HEK293 (cell line): ENCODE results near the gene GPR132.

ENCODE experiments used
- OVOL3 ChIP-seq: fragments of 450-650 bp; formaldehyde crosslinking; IDR thresholded peaks from 2 replicates; pipeline ENCODE4 v1.5.1; 2016; ENCODE audit warnings: missing biosample characterization, missing genetic modification characterization
- REPIN1 ChIP-seq: fragments of 450-650 bp; formaldehyde crosslinking; IDR thresholded peaks from 2 replicates; pipeline ENCODE4 v1.5.1; 2017; ENCODE audit warnings: missing biosample characterization, missing genetic modification characterization, low read depth
- YY1 ChIP-seq: fragments of 450-650 bp; formaldehyde crosslinking; IDR thresholded peaks from 2 replicates; pipeline ENCODE4 v1.5.1; 2018; ENCODE audit warnings: missing biosample characterization, missing genetic modification characterization
- ZBTB17 ChIP-seq: fragments of 450-650 bp; formaldehyde crosslinking; IDR thresholded peaks from 2 replicates; pipeline ENCODE4 v1.5.1; 2016; ENCODE audit warnings: missing biosample characterization, missing genetic modification characterization
- ZNF292 ChIP-seq: fragments of 450-650 bp; formaldehyde crosslinking; IDR thresholded peaks from 2 replicates; pipeline ENCODE4 v1.5.1; 2016; ENCODE audit warnings: low read depth, missing biosample characterization, missing genetic modification characterization, borderline replicate concordance
- ZNF621 ChIP-seq: fragments of 450-650 bp; formaldehyde crosslinking; IDR thresholded peaks from 2 replicates; pipeline ENCODE4 v1.5.1; 2017; ENCODE audit warnings: missing biosample characterization, missing genetic modification characterization
- TF ChIP-seq, protein P1 (sequence below): fragments of 450-650 bp; formaldehyde crosslinking; IDR thresholded peaks from 2 replicates; pipeline ENCODE4 v1.5.1; 2016; ENCODE audit warnings: missing biosample characterization, missing genetic modification characterization
- TF ChIP-seq, protein P2 (sequence below): fragments of 450-650 bp; formaldehyde crosslinking; IDR thresholded peaks from 2 replicates; pipeline ENCODE4 v1.5.1; 2016; ENCODE audit warnings: missing biosample characterization, missing genetic modification characterization
- TF ChIP-seq, protein P3 (sequence below): fragments of 450-650 bp; formaldehyde crosslinking; IDR thresholded peaks from 2 replicates; pipeline ENCODE4 v1.5.1; 2016; ENCODE audit warnings: missing biosample characterization, missing genetic modification characterization

DNA sequence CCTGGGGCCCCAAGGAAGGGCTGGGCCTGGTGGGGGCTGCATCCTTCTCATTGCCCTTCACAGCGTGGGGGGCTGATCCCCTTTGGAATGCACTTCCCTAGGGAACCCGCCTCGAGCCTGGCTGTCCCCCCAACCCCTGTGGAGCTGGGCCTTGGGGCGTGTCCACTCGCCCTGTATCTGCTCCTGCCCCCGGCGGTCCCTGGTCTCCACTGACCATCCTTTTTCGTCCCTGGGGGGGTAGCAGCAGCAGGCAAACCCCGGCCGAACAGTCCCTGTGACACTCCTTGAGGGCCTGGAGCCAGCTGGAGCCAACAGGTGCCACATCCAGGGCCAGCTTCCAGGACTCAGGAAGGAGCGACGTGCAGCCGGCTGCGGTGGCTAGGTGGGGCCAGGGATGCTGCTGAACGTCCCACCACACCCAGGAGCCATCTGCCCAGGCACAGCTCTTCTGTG, 9.4 kb upstream of the GPR132 start:
- TF ChIP-seq ZNF621: no peak
- TF ChIP-seq, protein P1, sequence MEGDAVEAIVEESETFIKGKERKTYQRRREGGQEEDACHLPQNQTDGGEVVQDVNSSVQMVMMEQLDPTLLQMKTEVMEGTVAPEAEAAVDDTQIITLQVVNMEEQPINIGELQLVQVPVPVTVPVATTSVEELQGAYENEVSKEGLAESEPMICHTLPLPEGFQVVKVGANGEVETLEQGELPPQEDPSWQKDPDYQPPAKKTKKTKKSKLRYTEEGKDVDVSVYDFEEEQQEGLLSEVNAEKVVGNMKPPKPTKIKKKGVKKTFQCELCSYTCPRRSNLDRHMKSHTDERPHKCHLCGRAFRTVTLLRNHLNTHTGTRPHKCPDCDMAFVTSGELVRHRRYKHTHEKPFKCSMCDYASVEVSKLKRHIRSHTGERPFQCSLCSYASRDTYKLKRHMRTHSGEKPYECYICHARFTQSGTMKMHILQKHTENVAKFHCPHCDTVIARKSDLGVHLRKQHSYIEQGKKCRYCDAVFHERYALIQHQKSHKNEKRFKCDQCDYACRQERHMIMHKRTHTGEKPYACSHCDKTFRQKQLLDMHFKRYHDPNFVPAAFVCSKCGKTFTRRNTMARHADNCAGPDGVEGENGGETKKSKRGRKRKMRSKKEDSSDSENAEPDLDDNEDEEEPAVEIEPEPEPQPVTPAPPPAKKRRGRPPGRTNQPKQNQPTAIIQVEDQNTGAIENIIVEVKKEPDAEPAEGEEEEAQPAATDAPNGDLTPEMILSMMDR (tag by site-specific recombination): no peak
- no peak for TF ChIP-seq REPIN1 (tag by site-specific recombination)
- no peak for TF ChIP-seq YY1 (tag by site-specific recombination)
- no peak for TF ChIP-seq ZNF292 (tag by site-specific recombination)
- TF ChIP-seq ZBTB17: no peak
- TF ChIP-seq, protein P2, sequence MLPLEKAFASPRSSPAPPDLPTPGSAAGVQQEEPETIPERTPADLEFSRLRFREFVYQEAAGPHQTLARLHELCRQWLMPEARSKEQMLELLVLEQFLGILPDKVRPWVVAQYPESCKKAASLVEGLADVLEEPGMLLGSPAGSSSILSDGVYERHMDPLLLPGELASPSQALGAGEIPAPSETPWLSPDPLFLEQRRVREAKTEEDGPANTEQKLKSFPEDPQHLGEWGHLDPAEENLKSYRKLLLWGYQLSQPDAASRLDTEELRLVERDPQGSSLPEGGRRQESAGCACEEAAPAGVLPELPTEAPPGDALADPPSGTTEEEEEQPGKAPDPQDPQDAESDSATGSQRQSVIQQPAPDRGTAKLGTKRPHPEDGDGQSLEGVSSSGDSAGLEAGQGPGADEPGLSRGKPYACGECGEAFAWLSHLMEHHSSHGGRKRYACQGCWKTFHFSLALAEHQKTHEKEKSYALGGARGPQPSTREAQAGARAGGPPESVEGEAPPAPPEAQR: no peak
- TF ChIP-seq, protein P3, sequence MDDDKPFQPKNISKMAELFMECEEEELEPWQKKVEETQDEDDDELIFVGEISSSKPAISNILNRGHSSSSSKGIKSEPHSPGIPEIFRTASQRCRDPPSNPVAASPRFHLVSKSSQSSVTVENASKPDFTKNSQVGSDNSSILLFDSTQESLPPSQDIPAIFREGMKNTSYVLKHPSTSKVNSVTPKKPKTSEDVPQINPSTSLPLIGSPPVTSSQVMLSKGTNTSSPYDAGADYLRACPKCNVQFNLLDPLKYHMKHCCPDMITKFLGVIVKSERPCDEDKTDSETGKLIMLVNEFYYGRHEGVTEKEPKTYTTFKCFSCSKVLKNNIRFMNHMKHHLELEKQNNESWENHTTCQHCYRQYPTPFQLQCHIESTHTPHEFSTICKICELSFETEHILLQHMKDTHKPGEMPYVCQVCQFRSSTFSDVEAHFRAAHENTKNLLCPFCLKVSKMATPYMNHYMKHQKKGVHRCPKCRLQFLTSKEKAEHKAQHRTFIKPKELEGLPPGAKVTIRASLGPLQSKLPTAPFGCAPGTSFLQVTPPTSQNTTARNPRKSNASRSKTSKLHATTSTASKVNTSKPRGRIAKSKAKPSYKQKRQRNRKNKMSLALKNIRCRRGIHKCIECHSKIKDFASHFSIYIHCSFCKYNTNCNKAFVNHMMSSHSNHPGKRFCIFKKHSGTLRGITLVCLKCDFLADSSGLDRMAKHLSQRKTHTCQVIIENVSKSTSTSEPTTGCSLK: no peak
- TF ChIP-seq OVOL3 (tag by site-specific recombination): no peak
